ENCODE data around the gene TRIM72.

GRCh38 chr16:31188450-31189411, 25.2 kb upstream of the TRIM72 start:
- TF ChIP-seq CTCF (IDR thresholded peaks at IDR 0.05) (no peak), POLR2A (IDR thresholded peaks at IDR 0.05) (no peak)

Measured in lower leg skin (tissue), 3 donors.